ENCODE results near the gene KAZALD1.

Gene KAZALD1

DNA sequence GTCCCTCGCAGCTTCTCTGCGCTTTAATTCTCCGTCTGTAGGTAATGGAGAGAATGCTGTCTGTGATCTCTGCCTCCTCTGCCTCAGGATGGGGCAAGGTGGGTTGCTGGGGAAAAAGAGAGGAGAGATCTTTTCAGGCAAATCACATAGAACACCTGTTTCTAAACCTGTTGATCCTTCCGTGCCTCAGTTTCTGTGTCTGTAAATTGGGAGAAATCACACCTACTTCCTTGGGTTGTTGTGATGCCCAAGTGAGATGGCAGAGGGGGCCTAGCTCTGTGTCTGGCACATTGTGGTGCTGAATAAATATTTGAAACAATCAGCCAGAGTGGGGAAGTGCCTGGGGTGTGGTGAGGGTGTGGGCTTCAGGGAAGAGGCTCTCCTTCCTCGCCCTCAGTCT is 28.8 kb downstream of the KAZALD1 start:
- H3K36me3 ChIP-seq (ENCODE audit: control insufficient read depth in 4 of 4, insufficient read depth in 4 of 4, low read length in 3 of 4) = no peaks in the 10 kb centered on the region
- H3K4me3 ChIP-seq (ENCODE audit: control insufficient read depth in 1 of 7, extremely low read depth in 1 of 7, insufficient read depth in 4 of 7, low read depth in 2 of 7, low read length in 6 of 7) = no peak overlapping the region
- 94% methylated on average over 2 of the region's 5 CpGs for WGBS (ENCODE audit: insufficient coverage)
- peaks cover 5 to 96% (median 52%) of the 10 kb centered on the region in 5 experiments for H3K27me3 ChIP-seq (replicated peaks in 2 of 5; ENCODE audit: control insufficient read depth in 4 of 5, insufficient read depth in 5 of 5, low read length in 4 of 5)
- ChIA-PET CTCF (interaction anchor here (1.6 to 67.5 kb wide), 3 partner anchors 47 to 71 kb away, joined by 3 to 1574 read pairs (median 434); partner anchors contain the start of genes KAZALD1, PDZD7, SFXN3 and TLX1), POLR2A (no interaction called here)
- no peak for DNase-seq
- no peaks in the 10 kb centered on the region for H3K9me3 ChIP-seq (ENCODE audit: control extremely low read depth in 1 of 5, control insufficient read depth in 4 of 5, insufficient read depth in 2 of 5, low read depth in 1 of 5, low read length in 4 of 5)
- no peak overlapping the region for H3K27ac ChIP-seq (ENCODE audit: insufficient read depth in 1 of 2, low read depth in 1 of 2, low read length in 2 of 2, poor library complexity in 1 of 2, severe bottlenecking in 2 of 2)
- H3K4me1 ChIP-seq (ENCODE audit: control extremely low read depth in 1 of 4, control insufficient read depth in 4 of 4, insufficient read depth in 4 of 4, low read length in 3 of 4) = no peaks in the 10 kb centered on the region

DNA sequence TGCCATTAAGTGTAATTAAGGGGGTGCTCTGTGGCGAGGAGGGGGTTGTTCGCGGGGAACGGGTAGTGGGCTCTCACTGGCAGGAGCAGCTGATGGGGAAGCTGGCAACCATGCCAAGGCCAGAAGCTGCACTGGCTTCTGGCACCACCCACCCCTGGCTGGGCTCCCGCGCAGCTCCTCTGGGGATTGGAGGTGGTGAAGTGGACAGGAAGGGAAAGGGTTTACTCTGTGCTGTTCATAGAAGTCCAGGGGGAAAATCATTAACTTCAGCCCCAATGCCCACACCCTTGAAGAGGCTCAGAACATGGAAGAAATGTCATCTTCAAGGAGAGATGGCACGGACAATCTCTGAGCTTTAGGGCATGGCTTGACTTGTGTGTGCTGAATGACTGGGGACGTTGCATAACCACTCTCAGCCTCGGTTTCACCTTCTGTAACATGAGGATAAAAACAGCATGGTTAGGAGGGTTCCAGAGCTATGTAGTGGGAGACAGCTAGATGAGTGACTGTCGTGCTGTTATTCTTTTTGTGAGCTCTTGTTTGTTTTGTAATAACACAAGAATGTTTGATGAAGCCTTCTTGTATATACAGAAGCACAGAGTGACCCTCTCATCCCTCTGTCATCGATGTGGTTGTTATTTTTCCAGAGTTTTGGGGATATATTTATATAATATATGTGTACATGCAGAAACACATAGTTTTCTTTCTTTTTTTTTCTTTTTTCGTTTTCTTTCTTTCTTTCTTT is 29.9 kb downstream of the KAZALD1 start:
- POLR2A ChIA-PET = interaction anchor here (0.7 kb wide), 1 partner anchor 221 kb away, joined by 3 read pairs; no protein-coding TSS in a partner anchor
- Histone ChIP-seq H3K4me1 (ENCODE audit: control extremely low read depth in 1 of 4, control insufficient read depth in 4 of 4, insufficient read depth in 4 of 4, low read length in 3 of 4) (no peaks in the 10 kb centered on the region), H3K9me3 (ENCODE audit: control extremely low read depth in 1 of 5, control insufficient read depth in 4 of 5, insufficient read depth in 2 of 5, low read depth in 1 of 5, low read length in 4 of 5) (no peaks in the 10 kb centered on the region), H3K4me3 (ENCODE audit: control insufficient read depth in 1 of 7, extremely low read depth in 1 of 7, insufficient read depth in 4 of 7, low read depth in 2 of 7, low read length in 6 of 7) (no peak overlapping the region), H3K27ac (ENCODE audit: insufficient read depth in 1 of 2, low read depth in 1 of 2, low read length in 2 of 2, poor library complexity in 1 of 2, severe bottlenecking in 2 of 2) (no peak overlapping the region), H3K27me3 (replicated peaks in 2 of 5; ENCODE audit: control insufficient read depth in 4 of 5, insufficient read depth in 5 of 5, low read length in 4 of 5) (peaks cover 2 to 93% (median 46%) of the 10 kb centered on the region in 5 experiments), H3K36me3 (ENCODE audit: control insufficient read depth in 4 of 4, insufficient read depth in 4 of 4, low read length in 3 of 4) (no peaks in the 10 kb centered on the region)
- DNase-seq = no peak
- 82% methylated on average over 8 of the region's 12 CpGs for WGBS (ENCODE audit: insufficient coverage)
- CTCF ChIA-PET = interaction anchor here (1.2 to 67.5 kb wide), 5 partner anchors 8 to 70 kb away, joined by 3 to 1574 read pairs (median 125); partner anchors contain the start of genes KAZALD1, PDZD7, SFXN3 and TLX1

DNA sequence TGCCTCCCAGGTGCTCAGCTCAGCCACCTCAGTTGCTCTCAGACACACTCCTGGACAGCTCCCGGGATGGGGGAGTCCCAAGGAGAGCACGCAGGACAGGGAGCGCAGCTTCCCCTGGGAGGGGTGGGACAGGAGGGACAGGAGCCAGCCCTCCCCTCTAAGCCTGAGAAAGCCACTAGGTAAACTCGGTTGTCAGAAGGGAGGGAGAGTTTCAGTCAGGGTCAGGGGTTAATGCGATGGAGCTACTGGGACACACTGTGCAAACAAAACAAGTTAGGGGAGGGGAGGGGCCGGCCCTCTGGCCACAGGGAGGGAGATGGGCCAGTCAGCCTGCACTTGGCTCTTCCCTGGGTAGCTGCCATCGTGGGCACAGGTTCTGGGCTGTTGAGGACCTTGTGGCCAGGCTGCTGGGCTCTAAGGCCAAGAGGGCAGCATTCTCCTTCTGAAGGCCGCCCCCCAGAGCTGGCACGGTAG is 31.1 kb downstream of the KAZALD1 start:
- Histone ChIP-seq H3K4me3 (ENCODE audit: control insufficient read depth in 1 of 7, extremely low read depth in 1 of 7, insufficient read depth in 4 of 7, low read depth in 2 of 7, low read length in 6 of 7) (no peak overlapping the region), H3K27ac (ENCODE audit: insufficient read depth in 1 of 2, low read depth in 1 of 2, low read length in 2 of 2, poor library complexity in 1 of 2, severe bottlenecking in 2 of 2) (no peak overlapping the region), H3K36me3 (ENCODE audit: control insufficient read depth in 4 of 4, insufficient read depth in 4 of 4, low read length in 3 of 4) (no peaks in the 10 kb centered on the region), H3K4me1 (ENCODE audit: control extremely low read depth in 1 of 4, control insufficient read depth in 4 of 4, insufficient read depth in 4 of 4, low read length in 3 of 4) (no peaks in the 10 kb centered on the region), H3K27me3 (replicated peaks in 2 of 5; ENCODE audit: control insufficient read depth in 4 of 5, insufficient read depth in 5 of 5, low read length in 4 of 5) (peaks cover 2 to 92% (median 37%) of the 10 kb centered on the region in 5 experiments), H3K9me3 (ENCODE audit: control extremely low read depth in 1 of 5, control insufficient read depth in 4 of 5, insufficient read depth in 2 of 5, low read depth in 1 of 5, low read length in 4 of 5) (no peaks in the 10 kb centered on the region)
- ChIA-PET POLR2A (interaction anchor here (0.6 kb wide), 1 partner anchor 42 kb away, joined by 3 read pairs; no protein-coding TSS in a partner anchor), CTCF (interaction anchor here (0.9 to 67.5 kb wide), 7 partner anchors 9 to 69 kb away, joined by 3 to 1574 read pairs (median 74); partner anchors contain the start of genes KAZALD1, PDZD7, SFXN3 and TLX1)
- DNase-seq = no peak
- WGBS (ENCODE audit: insufficient coverage) = 55% methylated on average over 6 of the region's 9 CpGs

DNA sequence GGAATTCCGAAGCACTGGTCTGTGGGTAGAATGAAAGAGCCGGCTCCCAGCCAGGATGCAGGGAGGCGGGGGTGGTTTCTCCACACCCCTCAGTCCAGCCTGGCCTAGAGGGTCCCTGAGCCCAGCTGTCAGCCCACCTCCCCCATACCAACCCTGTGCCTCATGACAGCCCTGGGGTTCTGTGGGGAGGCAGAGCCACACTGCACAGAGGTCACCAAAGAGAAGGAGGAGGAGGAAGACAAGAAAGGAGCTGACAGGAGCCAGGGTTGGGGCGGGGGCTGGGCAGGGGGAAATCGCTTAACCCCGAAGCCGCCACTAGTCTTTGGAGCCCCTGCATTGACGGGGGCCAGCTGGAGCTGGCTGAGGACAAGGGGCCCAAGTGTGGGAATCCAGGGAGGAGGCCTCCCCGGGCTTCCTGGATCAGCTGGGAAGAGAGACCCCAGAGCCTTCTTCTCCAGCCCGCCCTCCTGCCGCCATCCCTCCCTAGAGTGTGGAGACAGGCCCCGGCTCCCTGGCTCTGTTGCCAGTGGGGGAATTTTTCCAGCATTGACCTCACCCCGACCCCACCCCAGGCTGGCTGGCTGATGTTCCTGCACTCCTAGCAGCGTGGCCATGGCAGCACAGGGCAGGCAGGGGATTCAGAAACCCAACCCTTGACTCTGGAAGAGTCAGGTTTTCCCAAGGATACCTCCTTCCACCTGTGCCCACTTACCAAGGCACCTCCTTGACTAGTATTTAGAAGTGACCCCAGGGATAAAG is 32.5 kb downstream of the KAZALD1 start:
- ChIA-PET POLR2A (no interaction called here), CTCF (interaction anchor here (0.7 to 67.5 kb wide), 11 partner anchors 8 to 63 kb away, joined by 3 to 1574 read pairs (median 32); partner anchors contain the start of genes KAZALD1, PDZD7, SFXN3 and TLX1)
- Histone ChIP-seq H3K9me3 (ENCODE audit: control extremely low read depth in 1 of 5, control insufficient read depth in 4 of 5, insufficient read depth in 2 of 5, low read depth in 1 of 5, low read length in 4 of 5) (peaks cover 0 to 2% (median 0%) of the 10 kb centered on the region in 5 experiments), H3K36me3 (ENCODE audit: control insufficient read depth in 4 of 4, insufficient read depth in 4 of 4, low read length in 3 of 4) (no peaks in the 10 kb centered on the region), H3K4me3 (ENCODE audit: control insufficient read depth in 1 of 7, extremely low read depth in 1 of 7, insufficient read depth in 4 of 7, low read depth in 2 of 7, low read length in 6 of 7) (no peak overlapping the region), H3K27me3 (replicated peaks in 2 of 5; ENCODE audit: control insufficient read depth in 4 of 5, insufficient read depth in 5 of 5, low read length in 4 of 5) (peaks cover 2 to 88% (median 24%) of the 10 kb centered on the region in 5 experiments), H3K27ac (ENCODE audit: insufficient read depth in 1 of 2, low read depth in 1 of 2, low read length in 2 of 2, poor library complexity in 1 of 2, severe bottlenecking in 2 of 2) (no peak overlapping the region), H3K4me1 (ENCODE audit: control extremely low read depth in 1 of 4, control insufficient read depth in 4 of 4, insufficient read depth in 4 of 4, low read length in 3 of 4) (no peaks in the 10 kb centered on the region)
- no peak for DNase-seq
- WGBS (ENCODE audit: insufficient coverage) = 80% methylated on average over 11 of the region's 14 CpGs

DNA sequence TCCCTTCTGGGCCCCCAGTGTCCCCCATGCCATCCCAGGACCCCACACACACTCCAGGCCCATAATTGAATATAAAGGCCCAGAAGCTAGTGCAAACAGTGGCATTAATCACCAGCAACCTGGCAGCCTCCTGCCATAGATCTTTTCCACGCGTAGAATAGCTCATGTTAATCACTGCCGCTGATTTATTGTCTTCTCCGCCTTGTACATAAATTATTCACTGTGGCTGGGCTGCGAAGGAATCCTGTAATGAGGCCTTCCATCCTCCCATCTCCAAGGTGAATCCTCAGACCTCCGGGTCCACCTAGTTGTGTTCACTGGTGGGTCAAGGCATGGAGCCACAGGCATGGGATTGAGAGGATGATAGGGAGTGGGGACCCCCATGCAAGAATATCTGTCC is 33.2 kb downstream of the KAZALD1 start:
- 65% methylated on average over 4 of the region's 6 CpGs for WGBS (ENCODE audit: insufficient coverage)
- CTCF ChIA-PET = interaction anchor here (1.1 to 67.5 kb wide), 12 partner anchors 11 to 58 kb away, joined by 3 to 1574 read pairs (median 22); partner anchors contain the start of genes KAZALD1, PDZD7, SFXN3 and TLX1
- H3K9me3 ChIP-seq (ENCODE audit: control extremely low read depth in 1 of 5, control insufficient read depth in 4 of 5, insufficient read depth in 2 of 5, low read depth in 1 of 5, low read length in 4 of 5) = peaks cover 0 to 5% (median 0%) of the 10 kb centered on the region in 5 experiments
- H3K27me3 ChIP-seq (replicated peaks in 2 of 5; ENCODE audit: control insufficient read depth in 4 of 5, insufficient read depth in 5 of 5, low read length in 4 of 5) = peaks cover 2 to 88% (median 25%) of the 10 kb centered on the region in 5 experiments
- H3K4me3 ChIP-seq (ENCODE audit: control insufficient read depth in 1 of 7, extremely low read depth in 1 of 7, insufficient read depth in 4 of 7, low read depth in 2 of 7, low read length in 6 of 7) = no peak overlapping the region
- H3K4me1 ChIP-seq (ENCODE audit: control extremely low read depth in 1 of 4, control insufficient read depth in 4 of 4, insufficient read depth in 4 of 4, low read length in 3 of 4) = no peaks in the 10 kb centered on the region
- no peak overlapping the region for H3K27ac ChIP-seq (ENCODE audit: insufficient read depth in 1 of 2, low read depth in 1 of 2, low read length in 2 of 2, poor library complexity in 1 of 2, severe bottlenecking in 2 of 2)
- DNase-seq = no peak
- POLR2A ChIA-PET = interaction anchor here (1.3 kb wide), 1 partner anchor 47 kb away, joined by 4 read pairs; no protein-coding TSS in a partner anchor
- H3K36me3 ChIP-seq (ENCODE audit: control insufficient read depth in 4 of 4, insufficient read depth in 4 of 4, low read length in 3 of 4) = no peaks in the 10 kb centered on the region

DNA sequence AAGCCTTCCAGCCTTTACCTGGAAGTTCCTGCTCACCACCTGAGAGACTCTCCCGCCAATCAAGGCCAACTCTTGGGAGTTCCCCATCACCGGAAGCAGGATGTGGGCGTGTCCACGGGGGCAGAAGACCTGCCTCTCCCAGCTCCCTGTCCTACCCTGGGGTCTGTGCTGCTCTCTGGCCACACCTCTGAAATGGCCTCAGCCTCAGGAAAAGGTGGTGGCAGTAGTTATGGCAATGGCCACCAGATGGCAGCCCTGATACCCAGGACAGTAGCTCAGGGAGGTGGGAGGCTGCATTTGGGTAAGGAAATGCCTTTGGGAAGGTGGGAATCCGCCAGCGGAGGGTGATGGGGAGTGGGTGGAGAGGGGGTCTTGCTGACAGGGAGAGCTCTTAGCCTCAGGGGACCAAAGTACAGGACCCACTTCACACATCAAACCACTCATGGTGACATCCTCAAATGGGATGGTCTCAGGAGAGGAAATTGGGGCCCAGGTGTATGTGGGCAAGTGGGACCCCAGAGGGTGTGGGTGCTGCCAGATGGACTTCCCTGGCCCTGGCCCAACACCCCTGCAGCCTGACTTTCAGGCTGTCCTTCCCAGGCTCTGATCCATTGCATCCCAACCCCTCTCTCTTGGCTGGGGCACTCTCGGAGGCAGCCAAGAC is 33.9 kb downstream of the KAZALD1 start:
- 0% methylated on average over 4 of the region's 7 CpGs for WGBS (ENCODE audit: insufficient coverage)
- Histone ChIP-seq H3K36me3 (ENCODE audit: control insufficient read depth in 4 of 4, insufficient read depth in 4 of 4, low read length in 3 of 4) (no peaks in the 10 kb centered on the region), H3K9me3 (ENCODE audit: control extremely low read depth in 1 of 5, control insufficient read depth in 4 of 5, insufficient read depth in 2 of 5, low read depth in 1 of 5, low read length in 4 of 5) (peaks cover 0 to 5% (median 0%) of the 10 kb centered on the region in 5 experiments), H3K4me3 (ENCODE audit: control insufficient read depth in 1 of 7, extremely low read depth in 1 of 7, insufficient read depth in 4 of 7, low read depth in 2 of 7, low read length in 6 of 7) (no peak overlapping the region), H3K27me3 (replicated peaks in 2 of 5; ENCODE audit: control insufficient read depth in 4 of 5, insufficient read depth in 5 of 5, low read length in 4 of 5) (peaks cover 2 to 88% (median 23%) of the 10 kb centered on the region in 5 experiments), H3K4me1 (ENCODE audit: control extremely low read depth in 1 of 4, control insufficient read depth in 4 of 4, insufficient read depth in 4 of 4, low read length in 3 of 4) (no peaks in the 10 kb centered on the region), H3K27ac (ENCODE audit: insufficient read depth in 1 of 2, low read depth in 1 of 2, low read length in 2 of 2, poor library complexity in 1 of 2, severe bottlenecking in 2 of 2) (no peak overlapping the region)
- POLR2A ChIA-PET = interaction anchor here (1.3 kb wide), 1 partner anchor 46 kb away, joined by 4 read pairs; no protein-coding TSS in a partner anchor
- CTCF ChIA-PET = interaction anchor here (1.0 to 67.5 kb wide), 17 partner anchors 10 to 151 kb away, joined by 3 to 1574 read pairs (median 5); partner anchors contain the start of genes KAZALD1, PDZD7, SFXN3 and TLX1
- peak; percentile 57 to 72 (median 60) for DNase-seq

All from common myeloid progenitor, CD34-positive (primary cell).